HUES64 (cell line): ENCODE data around the gene NUCKS1.

ENCODE experiments used
- H3K27ac ChIP-seq: 2 replicates; pipeline ENCODE4 v1.7.0; 2013; ENCODE audit warnings: low read depth, low read length, inconsistent platforms
- H3K27me3 ChIP-seq: 2 replicates; pipeline ENCODE4 v1.6.1; 2013; ENCODE audit warnings: mild to moderate bottlenecking, low read length; ENCODE audit not compliant: insufficient read depth
- H3K36me3 ChIP-seq: 2 replicates; pipeline ENCODE4 v1.6.1; 2013; ENCODE audit warnings: mild to moderate bottlenecking, low read length; ENCODE audit not compliant: insufficient read depth
- H3K4me1 ChIP-seq: 2 replicates; pipeline ENCODE4 v1.6.1; 2013; ENCODE audit warnings: mild to moderate bottlenecking, low read length, moderate library complexity; ENCODE audit not compliant: insufficient read depth
- H3K4me3 ChIP-seq: 2 replicates; pipeline ENCODE4 v1.5.1; 2013; ENCODE audit warnings: mild to moderate bottlenecking, low read length, moderate library complexity
- H3K9ac ChIP-seq: 2 replicates; pipeline ENCODE4 v1.6.1; 2013; ENCODE audit warnings: mild to moderate bottlenecking, low read depth, low read length
- H3K9me3 ChIP-seq: 2 replicates; pipeline ENCODE4 v1.6.1; 2013; ENCODE audit warnings: low read depth, low read length; ENCODE audit not compliant: insufficient read depth
- WGBS: fragments of 150-250, 120-280 bp; methylation state at CpG from one replicate; pipeline ENCODE4 v1.1.7; 2013; ENCODE audit warnings: missing lambda C conversion rate; 5-methylcytosine and 5-hydroxymethylcytosine counted together

Gene NUCKS1

GRCh38 chr1:205709640-205710039 is 40.3 kb downstream of the NUCKS1 start:
- H3K27me3 ChIP-seq: no peaks in the 10 kb centered on the region
- H3K4me3 ChIP-seq: no peak overlapping the region
- H3K4me1 ChIP-seq: peaks cover 12% of the 10 kb centered on the region; the same call in 1 of the 2 replicates
- H3K36me3 ChIP-seq: peaks cover 38% of the 10 kb centered on the region
- no peak overlapping the region for H3K27ac ChIP-seq
- H3K9me3 ChIP-seq: no peaks in the 10 kb centered on the region
- H3K9ac ChIP-seq: no peak overlapping the region
- 92% methylated on average over 2 of the region's 2 CpGs for WGBS

DNA sequence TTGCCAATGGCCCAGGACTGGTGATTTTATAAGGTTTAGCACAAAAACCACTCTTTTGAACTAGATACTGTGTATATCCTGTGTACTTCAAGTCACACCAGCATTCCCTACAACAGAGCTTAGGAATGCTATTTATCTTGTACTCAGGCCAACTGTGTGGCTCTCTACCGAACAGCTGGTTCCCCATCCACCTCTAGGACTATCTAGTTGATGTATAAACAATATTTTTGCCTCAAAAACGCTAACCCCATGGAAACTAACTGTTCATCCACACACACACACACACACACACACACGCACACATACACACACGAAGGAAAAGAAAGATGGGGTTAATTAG is 41.0 kb downstream of the NUCKS1 start:
- H3K36me3 ChIP-seq: peaks cover 32% of the 10 kb centered on the region
- no peak overlapping the region for H3K27ac ChIP-seq
- WGBS: 92% methylated on average over 2 of the region's 4 CpGs
- no peaks in the 10 kb centered on the region for H3K27me3 ChIP-seq
- H3K4me3 ChIP-seq: no peak overlapping the region
- no peak overlapping the region for H3K9ac ChIP-seq
- no peaks in the 10 kb centered on the region for H3K9me3 ChIP-seq
- H3K4me1 ChIP-seq: peaks cover 12% of the 10 kb centered on the region; the same call in 1 of the 2 replicates

GRCh38 chr1:205706601-205707502 is 43.1 kb downstream of the NUCKS1 start:
- Histone ChIP-seq H3K9me3 (no peaks in the 10 kb centered on the region), H3K4me3 (no peak overlapping the region), H3K4me1 (peaks cover 4% of the 10 kb centered on the region; the same call in 1 of the 2 replicates), H3K27me3 (no peaks in the 10 kb centered on the region), H3K36me3 (peaks cover 29% of the 10 kb centered on the region), H3K9ac (no peak overlapping the region), H3K27ac (no peak overlapping the region)
- WGBS: 94% methylated on average over 6 of the region's 6 CpGs

GRCh38 chr1:205704903-205705302 is 45.1 kb downstream of the NUCKS1 start:
- Histone ChIP-seq H3K27ac (no peak overlapping the region), H3K9ac (no peak overlapping the region), H3K9me3 (no peaks in the 10 kb centered on the region), H3K36me3 (peaks cover 18% of the 10 kb centered on the region), H3K4me1 (peaks cover 12% of the 10 kb centered on the region), H3K4me3 (no peak overlapping the region), H3K27me3 (no peaks in the 10 kb centered on the region)
- 96% methylated on average over 2 of the region's 2 CpGs for WGBS

GRCh38 chr1:205703072-205703471 is 46.9 kb downstream of the NUCKS1 start:
- H3K9me3 ChIP-seq: no peaks in the 10 kb centered on the region
- no peaks in the 10 kb centered on the region for H3K27me3 ChIP-seq
- WGBS: 60% methylated on average over 1 of the region's 1 CpG
- H3K4me3 ChIP-seq: no peak overlapping the region
- no peak overlapping the region for H3K27ac ChIP-seq
- H3K36me3 ChIP-seq: no peaks in the 10 kb centered on the region; the same call in 1 of the 2 replicates
- peaks cover 12% of the 10 kb centered on the region for H3K4me1 ChIP-seq
- no peak overlapping the region for H3K9ac ChIP-seq

GRCh38 chr1:205701891-205702290 is 48.1 kb downstream of the NUCKS1 start:
- H3K27ac ChIP-seq: no peak overlapping the region

DNA sequence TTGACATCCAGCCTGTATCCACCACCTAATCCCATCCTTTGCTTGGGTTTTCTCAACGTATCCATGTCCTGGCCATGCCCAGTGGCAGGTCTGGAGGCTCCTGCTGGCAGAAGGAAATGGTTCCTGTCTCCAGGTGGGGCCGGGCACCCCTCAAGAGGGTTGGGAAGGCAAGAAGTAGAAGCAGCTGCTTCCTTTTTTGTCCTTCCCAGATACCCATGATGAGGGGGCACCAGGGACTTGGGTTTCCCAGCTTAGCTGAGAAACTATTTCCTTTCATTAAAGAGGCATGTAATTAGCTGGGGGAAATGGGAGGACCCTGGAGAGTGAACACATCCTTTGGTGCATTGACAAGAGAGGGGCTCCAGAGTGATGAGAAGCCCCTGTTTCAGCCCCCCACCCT is 48.6 kb downstream of the NUCKS1 start:
- Histone ChIP-seq H3K27me3 (no peaks in the 10 kb centered on the region), H3K9me3 (no peaks in the 10 kb centered on the region), H3K9ac (no peak overlapping the region), H3K36me3 (no peaks in the 10 kb centered on the region), H3K4me1 (peaks cover 12% of the 10 kb centered on the region), H3K27ac (no peak overlapping the region; the same call in 1 of the 2 replicates), H3K4me3 (no peak overlapping the region)
- 43% methylated on average over 2 of the region's 2 CpGs for WGBS

More at GRCh38 chr1:205701891-205702290, 48.1 kb downstream of the NUCKS1 start:
- H3K9ac ChIP-seq: no peak overlapping the region
- H3K27me3 ChIP-seq: no peaks in the 10 kb centered on the region
- H3K4me3 ChIP-seq: no peak overlapping the region
- peaks cover 12% of the 10 kb centered on the region for H3K4me1 ChIP-seq
- no peaks in the 10 kb centered on the region for H3K9me3 ChIP-seq
- 80% methylated on average over 3 of the region's 4 CpGs for WGBS
- H3K36me3 ChIP-seq: no peaks in the 10 kb centered on the region; the same call in 1 of the 2 replicates

DNA sequence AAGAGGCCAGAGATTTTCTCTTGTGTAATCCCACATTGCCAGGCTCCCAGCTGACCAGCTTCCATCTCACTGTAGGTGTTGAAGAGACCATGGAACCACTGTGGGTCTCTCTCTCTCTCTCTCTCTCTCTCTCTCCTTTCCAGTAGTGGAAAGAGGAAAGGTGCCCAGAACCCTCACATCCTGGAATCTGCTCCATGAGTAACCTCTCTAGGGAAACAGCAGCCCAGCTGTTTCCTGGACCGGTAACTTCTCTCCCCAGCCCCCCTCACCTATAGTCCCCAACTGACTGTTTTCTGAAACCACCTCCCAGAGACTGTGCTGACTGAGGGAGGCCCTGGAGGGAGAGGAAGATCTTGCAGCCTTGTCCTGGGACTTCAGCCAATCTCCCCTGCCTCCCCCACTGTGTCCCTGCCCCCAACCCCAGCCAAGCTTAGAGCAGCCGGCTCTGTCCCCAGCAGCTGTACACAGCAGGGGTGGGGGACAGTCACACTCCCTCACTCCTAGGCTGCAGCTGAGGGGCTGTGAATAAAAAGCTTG is 49.0 kb downstream of the NUCKS1 start:
- no peak overlapping the region for H3K9ac ChIP-seq
- peaks cover 12% of the 10 kb centered on the region for H3K4me1 ChIP-seq
- H3K4me3 ChIP-seq: no peak overlapping the region
- H3K27me3 ChIP-seq: no peaks in the 10 kb centered on the region
- WGBS: 21% methylated on average over 2 of the region's 2 CpGs
- H3K9me3 ChIP-seq: no peaks in the 10 kb centered on the region
- no peaks in the 10 kb centered on the region for H3K36me3 ChIP-seq
- no peak overlapping the region; the same call in 1 of the 2 replicates for H3K27ac ChIP-seq

DNA sequence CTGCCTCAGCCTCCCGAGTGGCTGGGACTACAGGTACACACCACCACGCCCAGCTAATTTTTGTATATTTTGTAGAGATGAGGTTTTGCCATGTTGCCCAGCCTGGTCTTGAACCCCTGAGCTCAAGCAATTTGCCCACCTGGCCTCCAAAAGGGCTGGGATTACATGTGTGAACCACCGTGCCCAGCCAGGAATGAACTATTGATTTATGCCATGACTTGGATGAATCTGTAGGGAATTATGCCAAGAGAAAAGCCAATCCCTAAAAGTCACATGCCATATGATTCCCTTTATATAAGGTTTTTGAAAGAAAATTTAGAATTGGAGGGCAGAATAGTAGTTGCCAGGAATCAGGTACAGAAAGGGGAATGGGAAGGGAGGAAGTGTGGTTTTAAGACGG is 50.6 kb downstream of the NUCKS1 start:
- Histone ChIP-seq H3K27me3 (no peaks in the 10 kb centered on the region), H3K36me3 (no peaks in the 10 kb centered on the region), H3K9me3 (no peaks in the 10 kb centered on the region), H3K4me1 (peaks cover 12% of the 10 kb centered on the region), H3K4me3 (no peak overlapping the region), H3K27ac (no peak overlapping the region), H3K9ac (no peak overlapping the region)
- WGBS: 97% methylated on average over 4 of the region's 4 CpGs

DNA sequence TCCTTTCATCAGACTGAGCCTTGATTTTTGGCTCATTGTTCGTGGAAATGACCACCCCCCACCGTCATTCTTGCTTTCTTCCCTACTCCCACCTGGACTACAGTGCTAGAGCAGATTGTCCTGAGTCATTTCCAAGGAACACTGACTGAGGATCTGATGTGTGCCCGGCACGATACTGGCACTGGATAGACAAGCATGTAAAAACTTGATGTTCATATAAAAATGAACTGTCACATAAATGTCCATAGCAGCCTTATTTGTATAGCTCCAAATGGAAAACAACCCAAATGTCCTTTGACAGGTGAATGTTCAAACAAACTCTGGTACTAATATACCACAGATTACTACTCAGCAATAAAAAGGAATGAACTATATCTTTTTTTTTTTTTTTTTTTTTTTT is 51.1 kb downstream of the NUCKS1 start:
- 90% methylated on average over 4 of the region's 4 CpGs for WGBS
- H3K4me1 ChIP-seq: peaks cover 15% of the 10 kb centered on the region
- H3K9me3 ChIP-seq: no peaks in the 10 kb centered on the region
- no peak overlapping the region for H3K4me3 ChIP-seq
- no peaks in the 10 kb centered on the region for H3K36me3 ChIP-seq
- no peak overlapping the region for H3K27ac ChIP-seq
- H3K27me3 ChIP-seq: no peaks in the 10 kb centered on the region
- H3K9ac ChIP-seq: no peak overlapping the region

DNA sequence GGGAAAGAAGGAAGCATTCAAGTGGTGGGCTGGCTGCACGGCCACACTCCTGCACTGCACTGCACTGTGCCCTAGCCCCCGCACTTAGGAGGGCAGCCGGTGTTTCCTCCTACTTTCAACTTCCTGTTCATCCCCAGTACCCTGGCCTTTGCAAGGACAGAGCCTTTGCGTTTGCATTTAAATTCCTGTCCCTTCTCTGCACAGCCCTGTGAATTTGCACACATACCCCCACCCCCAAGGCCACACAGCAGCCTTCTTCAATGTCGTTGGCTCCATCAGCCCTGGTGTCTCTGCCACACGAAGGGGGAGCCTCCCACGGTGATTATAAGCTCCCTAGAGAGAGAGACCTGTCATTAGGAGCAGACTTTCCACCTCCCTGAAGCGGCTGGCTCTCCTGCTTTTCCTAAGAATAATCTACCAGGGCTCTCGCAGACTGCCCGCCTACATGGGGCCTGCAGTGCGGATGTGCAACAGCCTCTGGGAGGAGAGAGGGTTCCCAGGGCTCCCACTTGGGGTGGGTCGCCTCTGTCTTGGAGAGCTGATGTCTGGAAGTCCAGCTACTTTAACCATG is 56.5 kb downstream of the NUCKS1 start:
- Histone ChIP-seq H3K4me1 (peaks cover 20% of the 10 kb centered on the region), H3K27me3 (no peaks in the 10 kb centered on the region), H3K4me3 (no peak overlapping the region), H3K36me3 (no peaks in the 10 kb centered on the region), H3K27ac (no peak overlapping the region), H3K9ac (no peak overlapping the region; the same call in 1 of the 2 replicates), H3K9me3 (no peaks in the 10 kb centered on the region)
- WGBS: 29% methylated on average over 11 of the region's 12 CpGs
